ENCODE data around the gene DNAAF5.

Gene DNAAF5

GRCh38 chr7:726084-726853, at the start of gene DNAAF5:
Gene DNAAF5, plus strand, starts transcription at chr7:726699. Its CDS starts 22 bp downstream, at chr7:726721.
- DNase-seq: peak; percentile 35 to 56

GRCh38 chr7:676972-677385, 49.5 kb upstream of the DNAAF5 start:
- DNase-seq: no peak

- DNase-seq: no peak
Measured at GRCh38 chr7:680411-681127, 45.9 kb upstream of the DNAAF5 start.

- DNase-seq: no peak
Measured at GRCh38 chr7:681551-682307, 44.8 kb upstream of the DNAAF5 start.

GRCh38 chr7:682810-683209, 43.7 kb upstream of the DNAAF5 start:
- DNase-seq: no peak

- no peak for DNase-seq
Measured at GRCh38 chr7:683526-684205, 42.8 kb upstream of the DNAAF5 start.

- no peak for DNase-seq
Measured at GRCh38 chr7:684416-684815, 42.1 kb upstream of the DNAAF5 start.

DNA sequence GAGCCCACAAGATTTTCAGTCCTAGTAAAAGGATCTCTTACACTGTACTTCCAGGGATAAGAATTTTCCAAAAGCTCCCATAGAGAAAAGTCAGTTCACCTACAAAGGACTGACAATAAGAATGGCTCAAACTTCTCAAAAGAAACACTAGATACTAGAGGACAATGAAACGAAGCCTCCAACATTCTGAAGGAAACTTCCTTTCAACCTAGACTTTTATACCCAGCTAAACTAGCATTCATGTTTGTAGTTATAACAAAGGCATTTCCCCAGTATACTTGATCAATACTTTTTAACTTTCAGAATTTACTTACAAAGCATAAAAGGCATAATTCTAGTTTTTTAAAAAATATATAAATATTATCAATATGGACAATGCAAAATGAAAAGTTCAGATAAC, 41.0 kb upstream of the DNAAF5 start:
- no peak for DNase-seq

- no peak for DNase-seq
Measured at GRCh38 chr7:690478-691360, 35.8 kb upstream of the DNAAF5 start.

- no peak for DNase-seq
Measured at GRCh38 chr7:691361-692045, 35.0 kb upstream of the DNAAF5 start.

GRCh38 chr7:693280-693679, 33.2 kb upstream of the DNAAF5 start:
- DNase-seq: no peak

GRCh38 chr7:696426-696811, 30.1 kb upstream of the DNAAF5 start:
- DNase-seq: no peak

- no peak for DNase-seq
Measured at GRCh38 chr7:696812-697551, 29.5 kb upstream of the DNAAF5 start.

GRCh38 chr7:698515-699475, 27.7 kb upstream of the DNAAF5 start:
- no peak for DNase-seq

DNA sequence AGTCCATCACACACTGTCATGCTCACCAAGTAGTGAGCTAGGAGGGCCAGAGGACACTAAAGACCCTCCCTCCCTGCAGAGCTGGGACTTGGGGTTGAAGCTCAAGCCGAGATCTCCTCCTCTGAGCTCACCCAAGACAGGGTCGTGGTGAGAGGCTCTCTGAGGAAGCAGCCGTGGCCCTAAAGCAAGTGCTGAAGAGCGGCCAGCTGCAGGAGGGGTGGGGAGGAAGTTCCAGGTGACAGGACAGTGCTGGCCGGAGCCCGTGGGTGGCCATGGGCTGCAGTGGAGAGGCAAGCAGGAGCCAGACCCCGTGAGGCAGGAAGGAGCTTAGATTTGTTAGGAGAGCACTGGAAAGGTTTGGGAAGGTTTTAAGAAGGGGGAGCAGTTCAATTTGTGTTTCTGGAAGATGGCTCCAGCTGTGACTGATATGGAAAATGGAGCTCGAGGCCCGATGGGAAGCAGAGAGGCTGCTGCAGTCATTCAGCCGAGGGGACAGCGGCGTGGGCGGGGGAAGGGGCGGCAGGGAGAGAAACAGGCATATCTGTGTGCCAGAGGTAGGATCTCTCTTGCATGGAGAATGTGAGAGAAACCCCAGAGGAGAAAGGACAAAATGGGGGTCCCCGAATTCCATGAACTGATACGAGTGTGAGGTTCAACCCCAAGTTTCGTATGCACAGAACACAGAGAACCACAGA, 26.9 kb upstream of the DNAAF5 start:
- no peak for DNase-seq

- DNase-seq: no peak
Measured at GRCh38 chr7:701086-701671, 25.3 kb upstream of the DNAAF5 start.

DNA sequence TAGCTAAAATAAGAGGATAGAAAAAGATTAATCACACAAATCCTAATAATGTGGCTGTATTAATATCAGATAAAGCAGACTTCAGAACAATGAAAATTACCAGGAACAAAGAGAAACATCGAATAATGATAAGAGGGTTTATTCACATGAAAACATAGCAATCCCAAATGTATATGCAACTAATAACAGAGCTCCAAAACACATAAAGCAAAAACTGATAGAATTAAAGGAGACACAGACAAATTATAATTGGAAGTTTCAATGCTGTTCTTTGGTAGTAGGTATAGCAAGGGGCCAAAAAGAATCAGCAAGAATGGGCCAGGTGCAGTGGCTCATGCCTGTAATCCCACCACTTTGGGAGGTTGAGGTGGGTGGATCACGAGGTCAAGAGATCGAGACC, 23.4 kb upstream of the DNAAF5 start:
- no peak for DNase-seq

GRCh38 chr7:706721-707120, 19.8 kb upstream of the DNAAF5 start:
- DNase-seq: no peak

Data from NCI-H187 (cell line).